ENCODE data around the gene IPP. TPM values are rescaled to one million over a fixed set of nuclear protein-coding genes. Genes with fewer than 3 reads are reported as not detected.

The IPP gene
- total RNA-seq, 4 donors from 2014 or later: 1.2 to 25.6 (median 13.6) TPM

- Histone ChIP-seq H3K27ac (no peak overlapping the region), H3K27me3 (no peaks in the 10 kb centered on the region), H3K36me3 (no peaks in the 10 kb centered on the region), H3K4me3 (no peak overlapping the region), H3K9me3 (no peaks in the 10 kb centered on the region), H3K4me1 (peaks cover 0 to 14% of the 10 kb centered on the region in 2 donors)
- TF ChIP-seq POLR2A (IDR thresholded peaks at IDR 0.05) (no peak), CTCF (IDR thresholded peaks at IDR 0.05) (no peak)
- no peak for DNase-seq
- intact Hi-C loops (cut with DNase I; ENCODE audit: low total_unique reads): no loop called here
Observed at GRCh38 chr1:45667321-45668111, 82.9 kb downstream of the IPP start.

- no peak for TF ChIP-seq CTCF (IDR thresholded peaks at IDR 0.05)
- TF ChIP-seq POLR2A (IDR thresholded peaks at IDR 0.05): no peak
- Histone ChIP-seq H3K27ac (no peak overlapping the region), H3K27me3 (no peaks in the 10 kb centered on the region), H3K9me3 (no peaks in the 10 kb centered on the region), H3K4me1 (peaks cover 0 to 14% of the 10 kb centered on the region in 2 donors), H3K4me3 (no peak overlapping the region), H3K36me3 (no peaks in the 10 kb centered on the region)
- no peak for DNase-seq
- intact Hi-C loops (cut with DNase I; ENCODE audit: low total_unique reads): no loop called here
Observed at GRCh38 chr1:45666836-45667235, 83.6 kb downstream of the IPP start.

DNA sequence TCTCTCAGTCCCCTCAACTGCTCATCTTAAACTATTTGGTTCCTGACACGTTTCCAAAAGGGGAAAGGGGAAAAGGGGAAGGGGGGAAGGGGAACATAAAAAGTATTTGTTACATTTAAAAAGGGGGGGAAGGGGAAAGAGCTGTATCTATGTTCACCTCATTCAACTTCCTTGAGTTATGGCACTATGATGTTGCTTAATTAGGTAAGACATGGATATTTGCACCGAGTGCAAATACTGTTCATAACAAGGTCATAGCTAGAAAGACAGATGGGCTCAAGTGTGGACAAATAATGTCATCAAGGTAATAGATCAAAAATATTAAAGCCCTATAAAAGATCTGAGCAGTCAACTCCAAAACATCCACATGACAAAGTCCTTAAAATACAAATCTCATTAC lies 90.1 kb downstream of the IPP start:
- intact Hi-C loops (cut with DNase I; ENCODE audit: low total_unique reads): no loop called here
- no peaks in the 10 kb centered on the region for H3K9me3 ChIP-seq

DNA sequence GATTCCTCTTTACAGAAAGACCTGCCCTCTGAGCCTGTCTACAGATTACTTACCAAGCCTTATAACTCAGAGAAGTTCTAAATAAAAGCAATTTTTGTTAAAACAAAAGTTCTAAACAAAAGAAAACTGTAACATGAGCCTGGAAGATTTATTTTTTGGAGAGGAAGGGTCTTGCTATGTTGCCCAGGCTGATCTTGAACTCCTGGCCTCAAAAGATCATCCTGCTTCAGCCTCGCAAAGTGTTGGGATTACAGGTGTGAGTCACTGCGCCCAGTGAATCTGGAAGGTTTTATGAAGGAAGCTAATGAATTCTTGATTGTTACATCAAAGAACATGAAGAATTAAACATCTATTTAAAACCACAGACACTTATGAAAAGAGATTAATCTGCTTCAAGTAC lies 91.2 kb downstream of the IPP start:
- intact Hi-C loops (cut with DNase I; ENCODE audit: low total_unique reads): no loop called here
- no peak for DNase-seq
- Histone ChIP-seq H3K27ac (no peak overlapping the region), H3K9me3 (no peaks in the 10 kb centered on the region), H3K36me3 (no peaks in the 10 kb centered on the region), H3K4me1 (no peaks in the 10 kb centered on the region), H3K27me3 (no peaks in the 10 kb centered on the region), H3K4me3 (no peak overlapping the region)
- TF ChIP-seq CTCF (IDR thresholded peaks at IDR 0.05) (no peak), POLR2A (IDR thresholded peaks at IDR 0.05) (no peak)

More for the DNA sequence above, 90.1 kb downstream of the IPP start:
- TF ChIP-seq POLR2A (IDR thresholded peaks at IDR 0.05) (no peak), CTCF (IDR thresholded peaks at IDR 0.05) (no peak)
- Histone ChIP-seq H3K27ac (no peak overlapping the region), H3K27me3 (no peaks in the 10 kb centered on the region), H3K4me1 (no peaks in the 10 kb centered on the region), H3K36me3 (no peaks in the 10 kb centered on the region), H3K4me3 (no peak overlapping the region)
- no peak for DNase-seq

- no peak for DNase-seq
- intact Hi-C loops (cut with DNase I; ENCODE audit: low total_unique reads): no loop called here
- H3K9me3 ChIP-seq: no peaks in the 10 kb centered on the region
- H3K4me1 ChIP-seq: no peaks in the 10 kb centered on the region
- H3K27me3 ChIP-seq: no peaks in the 10 kb centered on the region
- no peaks in the 10 kb centered on the region for H3K36me3 ChIP-seq
- H3K4me3 ChIP-seq: no peak overlapping the region
- TF ChIP-seq CTCF (IDR thresholded peaks at IDR 0.05) (no peak), POLR2A (IDR thresholded peaks at IDR 0.05) (no peak)
- H3K27ac ChIP-seq: no peak overlapping the region
Observed at GRCh38 chr1:45658171-45658570, 92.3 kb downstream of the IPP start.
